Pericardium fibroblast (primary cell): ENCODE measurements around the gene MIEF1. TPM values are rescaled to one million over a fixed set of nuclear protein-coding genes. Genes with fewer than 3 reads are reported as not detected.

Experiments used
- total RNA-seq: library from RNA; depleted of rRNA; stranded (reverse); fragments of >200 nt; gene quantifications from 2 replicates; pipeline ENCODE4 v1.2.3, GENCODE V29; 2015

MIEF1 gene
- 21.0 and 21.6 TPM in 2 replicates for total RNA-seq

DNA sequence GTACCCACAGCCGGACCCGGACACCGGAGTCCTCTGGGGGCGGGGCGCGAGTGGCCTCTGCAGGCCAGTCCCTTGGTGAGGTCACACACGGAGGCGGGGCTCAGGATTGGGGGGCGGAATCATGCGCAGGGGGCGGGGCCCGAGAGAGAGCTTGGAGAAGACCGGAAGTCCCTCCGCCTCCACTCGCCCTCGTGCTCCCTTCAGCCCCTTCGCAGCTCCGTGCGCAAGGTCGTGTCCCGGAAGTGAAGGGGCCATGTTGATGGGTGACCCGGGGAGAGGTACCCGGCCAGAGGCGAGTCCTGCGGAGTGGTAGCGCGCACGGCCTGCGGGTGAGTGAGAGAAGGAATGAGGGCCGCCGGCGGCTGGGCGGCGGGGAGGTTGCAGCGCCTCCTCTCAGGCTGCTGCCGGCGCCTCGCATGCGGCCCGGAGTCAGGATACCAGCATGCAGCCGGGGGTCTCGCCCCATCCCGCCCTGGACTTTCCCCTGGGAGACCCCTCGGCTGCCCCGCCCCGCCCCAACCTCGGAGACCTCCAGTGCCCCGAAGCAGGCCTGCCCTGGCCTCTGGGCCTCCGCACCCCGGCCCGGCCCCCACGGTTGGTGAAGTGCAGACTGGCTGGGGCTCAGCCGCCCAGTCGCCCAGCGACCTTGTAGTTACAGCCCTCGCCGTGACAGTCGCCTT is at the start of gene MIEF1:
MIEF1 (plus strand) TSS at position 182 of the 680 bp plus-strand sequence. CDS start 9,005 bp downstream, outside the sequence.

DNA sequence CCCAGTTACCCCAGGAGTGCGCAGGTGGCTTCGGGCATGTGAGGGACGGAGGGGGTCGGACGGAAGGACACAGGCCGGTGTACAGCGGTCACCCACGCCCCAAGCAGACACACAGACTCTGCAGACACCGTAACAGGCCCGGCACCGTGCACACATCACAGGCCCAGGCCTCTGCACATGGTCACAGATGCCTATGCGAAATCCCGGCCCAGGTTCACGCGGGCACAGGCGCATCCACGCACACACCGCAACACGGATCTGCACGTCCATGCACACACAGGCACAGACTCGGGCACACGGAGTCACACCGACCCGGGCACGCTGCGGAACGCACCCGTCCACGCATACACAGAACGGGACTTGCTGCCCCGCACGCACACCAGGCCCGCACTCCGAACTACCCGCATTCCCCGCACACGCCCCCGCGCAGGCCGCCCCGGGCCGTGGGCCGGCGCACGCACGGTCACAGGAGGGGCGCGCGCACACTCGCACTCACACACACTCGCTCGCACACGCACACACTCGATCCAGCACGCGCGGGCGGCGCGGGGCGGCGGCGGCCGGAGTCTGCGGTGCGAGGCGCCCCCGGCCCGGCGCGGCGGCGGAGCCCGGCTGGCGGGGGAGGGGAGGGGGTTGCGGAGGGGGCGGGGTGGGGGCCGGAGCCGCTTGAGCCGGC is 45.4 kb upstream of the MIEF1 start, which contains the start of gene MGAT3:
MGAT3 (plus strand) TSS at position 491 of the 676 bp plus-strand sequence. CDS start 30,336 bp downstream, outside the sequence.

DNA sequence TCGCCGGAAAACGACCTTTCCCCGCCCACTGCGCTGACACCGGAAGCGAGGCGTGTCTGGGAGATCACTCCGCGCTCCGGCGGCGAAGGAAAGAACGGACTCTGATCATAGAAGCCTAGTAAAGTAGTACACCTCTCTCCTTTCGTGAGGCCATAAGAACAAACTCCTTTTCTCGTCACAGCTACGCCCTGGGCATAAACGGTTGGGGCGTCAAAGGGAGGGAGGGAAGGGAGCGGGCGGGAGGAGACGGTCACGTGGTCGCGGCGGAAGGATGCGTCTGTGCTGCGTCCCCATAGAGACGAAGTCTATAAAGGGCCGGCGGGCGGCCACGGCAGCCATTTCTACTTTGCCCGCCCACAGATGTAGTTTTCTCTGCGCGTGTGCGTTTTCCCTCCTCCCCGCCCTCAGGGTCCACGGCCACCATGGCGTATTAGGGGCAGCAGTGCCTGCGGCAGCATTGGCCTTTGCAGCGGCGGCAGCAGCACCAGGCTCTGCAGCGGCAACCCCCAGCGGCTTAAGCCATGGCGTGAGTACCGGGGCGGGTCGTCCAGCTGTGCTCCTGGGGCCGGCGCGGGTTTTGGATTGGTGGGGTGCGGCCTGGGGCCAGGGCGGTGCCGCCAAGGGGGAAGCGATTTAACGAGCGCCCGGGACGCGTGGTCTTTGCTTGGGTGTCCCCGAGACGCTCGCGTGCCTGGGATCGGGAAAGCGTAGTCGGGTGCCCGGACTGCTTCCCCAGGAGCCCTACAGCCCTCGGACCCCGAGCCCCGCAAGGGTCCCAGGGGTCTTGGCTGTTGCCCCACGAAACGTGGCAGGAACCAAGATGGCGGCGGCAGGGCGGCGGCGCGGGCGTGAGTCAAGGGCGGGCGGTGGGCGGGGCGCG is 18.4 kb downstream of the MIEF1 start, which contains the start of gene ATF4:
ATF4 (plus strand) TSS at position 337 of the 880 bp plus-strand sequence. CDS start 884 bp downstream, outside the sequence.

GRCh38 chr22:39532215-39533073 is 30.4 kb downstream of the MIEF1 start, which contains the start of gene RPS19BP1:
RPS19BP1 (minus strand) TSS chr22:39532748; CDS start chr22:39532738, 10 bp downstream.

Other genes starting within 250 kb of the MIEF1 start
- 2,700 and 3,654 TPM in 2 replicates for gene RPL3, start 182.7 kb upstream of the MIEF1 start, total RNA-seq
- 10.7 and 14.9 TPM in 2 replicates for gene SYNGR1, start 152.3 kb upstream of the MIEF1 start, total RNA-seq
- 16.5 and 17.4 TPM in 2 replicates for gene TAB1, start 102.5 kb upstream of the MIEF1 start, total RNA-seq
- 4.1 and 22.2 TPM in 2 replicates for gene MGAT3, start 45.3 kb upstream of the MIEF1 start, total RNA-seq
- 522 and 632 TPM in 2 replicates for gene ATF4, start 18.3 kb downstream of the MIEF1 start, total RNA-seq
- 98.8 and 105 TPM in 2 replicates for gene RPS19BP1, start 30.5 kb downstream of the MIEF1 start, total RNA-seq
- not detected in 2 replicates for gene CACNA1I, start 68.5 kb downstream of the MIEF1 start, total RNA-seq